ENCODE results near the gene THSD7A.

THSD7A gene

GRCh38 chr7:11328309-11328708 lies 503.7 kb downstream of the THSD7A start:
- Histone ChIP-seq H3K4me3 (ENCODE audit: low read depth, low read length) (no peak overlapping the region), H3K36me3 (ENCODE audit: insufficient read depth, low read length) (no peaks in the 10 kb centered on the region), H3K4me1 (ENCODE audit: control insufficient read depth, insufficient read depth, low read length, unreplicated experiment) (no peaks in the 10 kb centered on the region), H3K27ac (ENCODE audit: low read depth, low read length) (no peak overlapping the region), H3K79me2 (ENCODE audit: control insufficient read depth, insufficient read depth, low read length, unreplicated experiment) (no peaks in the 10 kb centered on the region), H3K27me3 (ENCODE audit: insufficient read depth, low read length) (peaks cover 6% of the 10 kb centered on the region; the same call in 1 of the 2 replicates), H2AFZ (ENCODE audit: low read length, unreplicated experiment) (no peak overlapping the region)

- Histone ChIP-seq H2AFZ (ENCODE audit: low read length, unreplicated experiment) (no peak overlapping the region), H3K4me1 (ENCODE audit: control insufficient read depth, insufficient read depth, low read length, unreplicated experiment) (no peaks in the 10 kb centered on the region)
Observed at GRCh38 chr7:11327633-11328032, 504.4 kb downstream of the THSD7A start.

More at GRCh38 chr7:11327633-11328032, 504.4 kb downstream of the THSD7A start:
- H3K4me3 ChIP-seq (ENCODE audit: low read depth, low read length) = no peak overlapping the region
- no peaks in the 10 kb centered on the region for H3K79me2 ChIP-seq (ENCODE audit: control insufficient read depth, insufficient read depth, low read length, unreplicated experiment)
- H3K27ac ChIP-seq (ENCODE audit: low read depth, low read length) = no peak overlapping the region
- peaks cover 6% of the 10 kb centered on the region; the same call in 1 of the 2 replicates for H3K27me3 ChIP-seq (ENCODE audit: insufficient read depth, low read length)
- H3K36me3 ChIP-seq (ENCODE audit: insufficient read depth, low read length) = no peaks in the 10 kb centered on the region
